NCI-H345 (cell line): ENCODE measurements around the gene ERC1.
"Not testable (repeated sequence)": the region's sequence is repeated elsewhere in the genome, so short reads cannot be mapped to it uniquely, and the experiment has no call there.

Experiments
- DNase-seq: peaks from one replicate; lab custom pipeline; 2025; lab: John Stamatoyannopoulos, UW

Gene ERC1

DNA sequence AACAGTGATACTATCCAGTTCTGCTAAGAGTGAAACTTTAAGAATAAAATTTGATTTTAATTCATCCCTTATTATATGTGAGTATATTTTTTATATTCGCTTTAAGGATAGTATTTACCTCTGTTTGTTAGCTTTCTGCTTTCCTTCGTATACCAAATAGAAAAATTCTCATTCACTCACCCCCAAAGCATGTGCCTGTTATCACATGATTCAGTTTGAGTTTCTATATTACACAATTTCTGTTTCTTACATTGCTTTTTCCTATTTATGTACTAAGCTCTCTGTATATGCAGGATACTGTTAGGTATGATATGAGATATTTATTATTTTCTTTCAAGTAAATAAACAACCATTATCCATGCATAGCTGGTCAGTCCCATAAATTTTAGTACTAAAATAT, 328.2 kb downstream of the ERC1 start:
- DNase-seq = no peak

GRCh38 chr12:1320021-1320420, 329.0 kb downstream of the ERC1 start:
- DNase-seq = no peak

GRCh38 chr12:1322821-1323220, 331.8 kb downstream of the ERC1 start:
- DNase-seq = no peak

GRCh38 chr12:1324099-1324498, 333.1 kb downstream of the ERC1 start:
- no peak for DNase-seq

- DNase-seq = no peak
Observed at GRCh38 chr12:1324910-1325309, 333.9 kb downstream of the ERC1 start.

- no peak for DNase-seq
Observed at GRCh38 chr12:1325666-1326065, 334.6 kb downstream of the ERC1 start.

GRCh38 chr12:1326258-1326657, 335.2 kb downstream of the ERC1 start:
- no peak for DNase-seq

GRCh38 chr12:1328391-1328790, 337.4 kb downstream of the ERC1 start:
- DNase-seq = no peak

DNA sequence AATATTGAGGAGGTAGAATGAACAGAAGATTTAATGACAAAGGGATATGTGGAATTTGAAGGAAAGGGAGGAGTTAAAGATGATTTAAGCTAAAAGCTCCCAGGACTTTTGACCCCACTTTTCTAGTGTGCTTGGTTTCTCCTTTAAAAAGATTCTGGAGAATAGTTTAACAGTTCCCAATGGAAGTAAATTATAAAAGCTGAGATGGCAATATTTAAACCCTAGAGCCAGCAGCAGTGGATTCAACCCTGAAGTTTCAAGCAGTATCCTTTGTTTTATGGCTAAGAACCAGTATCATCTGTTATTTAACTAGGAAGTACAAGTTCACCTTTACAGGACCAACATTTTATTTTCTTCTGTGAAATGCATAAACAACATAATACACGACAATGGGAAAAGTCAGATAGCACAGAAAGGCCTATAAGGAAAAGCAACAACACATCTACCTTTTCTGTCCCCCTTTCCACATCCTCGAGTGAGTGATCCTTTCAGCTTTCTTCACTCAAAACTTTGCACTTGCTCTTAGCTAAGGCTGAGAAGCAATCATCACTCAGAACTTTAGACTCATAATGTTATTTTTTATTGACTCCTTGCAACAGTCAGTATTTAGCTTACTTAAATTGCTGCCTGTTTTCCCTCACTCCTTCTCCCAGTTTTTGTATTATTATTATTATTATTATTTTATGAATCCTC, 338.9 kb downstream of the ERC1 start:
- DNase-seq = no peak

DNA sequence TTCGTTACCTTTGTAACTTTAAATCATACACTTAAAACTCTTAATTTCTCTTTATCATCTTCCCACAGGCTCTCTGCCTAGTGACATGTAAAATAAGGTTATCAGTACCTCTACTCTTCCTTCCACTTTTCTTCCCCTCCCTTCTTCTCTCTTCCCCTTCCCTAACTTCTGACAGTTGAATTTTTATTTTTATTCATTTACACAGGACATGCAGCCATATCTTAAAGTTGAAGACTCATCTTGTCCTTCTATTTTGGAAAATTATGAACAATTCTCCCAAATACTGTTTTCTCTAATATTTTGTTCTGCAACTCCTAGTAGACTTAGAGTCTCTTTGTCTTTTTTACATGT, 339.4 kb downstream of the ERC1 start:
- no peak for DNase-seq

DNA sequence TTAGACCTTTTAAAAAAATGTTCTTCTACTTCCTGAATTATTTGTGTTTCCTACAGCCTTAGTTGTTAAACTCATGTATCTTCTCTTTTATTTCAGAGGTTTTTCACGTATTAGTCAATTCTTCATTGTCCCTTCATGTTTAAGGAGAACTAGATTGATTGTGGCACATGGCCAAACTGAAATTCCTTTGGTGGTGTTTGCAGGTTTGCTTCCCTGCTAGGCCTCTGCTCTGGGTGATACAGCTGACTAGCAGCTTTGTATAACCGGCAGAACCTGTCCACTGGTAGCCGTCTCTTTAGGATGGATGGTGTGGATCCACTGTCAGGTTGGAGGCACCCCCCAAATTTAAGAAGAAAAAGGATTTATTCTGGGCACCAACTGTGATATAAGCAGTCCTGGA, 341.3 kb downstream of the ERC1 start:
- no peak for DNase-seq

DNA sequence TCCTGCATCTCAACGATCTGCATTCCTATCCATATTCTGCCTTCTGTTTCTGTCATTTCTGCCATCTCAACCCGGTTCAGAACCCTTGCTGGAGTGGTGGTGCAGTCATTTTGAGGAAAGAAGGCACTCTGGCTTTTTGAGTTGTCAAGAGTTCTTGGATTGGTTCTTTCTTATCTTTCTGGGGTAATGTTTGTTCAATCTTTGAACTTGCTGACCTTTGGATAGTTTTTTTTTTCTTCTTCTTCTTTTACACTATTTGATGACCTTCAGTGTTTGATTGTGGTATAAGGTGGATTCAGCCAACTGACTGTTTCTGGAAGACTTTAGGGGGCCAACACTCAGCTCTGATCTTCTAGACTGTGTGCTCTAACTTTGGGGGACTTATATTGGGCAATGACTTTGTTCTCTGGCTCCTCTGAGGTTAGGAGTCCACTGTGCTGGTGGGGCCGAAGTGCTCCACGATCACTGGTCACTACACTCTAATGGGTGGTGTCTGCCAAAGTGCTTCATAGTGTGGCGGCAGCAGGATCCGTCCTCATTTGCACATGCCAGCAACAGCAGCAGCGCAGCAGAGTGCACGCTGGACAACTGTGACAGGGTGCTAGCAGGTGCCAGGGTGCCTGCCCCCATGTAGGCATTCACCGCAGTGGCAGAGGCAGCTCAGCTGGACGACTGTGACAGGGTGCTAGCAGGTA, 347.6 kb downstream of the ERC1 start:
- no peak for DNase-seq

DNA sequence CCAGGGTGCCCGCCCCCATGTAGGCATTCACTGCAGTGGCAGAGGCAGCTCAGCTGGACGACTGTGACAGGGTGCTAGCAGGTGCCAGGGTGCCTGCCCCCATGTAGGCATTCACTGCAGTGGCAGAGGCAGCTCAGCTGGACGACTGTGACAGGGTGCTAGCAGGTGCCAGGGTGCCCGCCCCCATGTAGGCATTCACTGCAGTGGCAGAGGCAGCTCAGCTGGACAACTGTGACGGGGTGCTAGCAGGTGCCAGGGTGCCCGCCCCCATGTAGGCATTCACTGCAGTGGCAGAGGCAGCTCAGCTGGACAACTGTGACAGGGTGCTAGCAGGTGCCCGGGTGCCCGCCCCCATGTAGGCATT, 348.1 kb downstream of the ERC1 start:
- not testable (repeated sequence) for DNase-seq

- DNase-seq = no peak
Observed at GRCh38 chr12:1339618-1340319, 348.7 kb downstream of the ERC1 start.

- DNase-seq = not testable (repeated sequence)
Observed at GRCh38 chr12:1341270-1341669, 350.2 kb downstream of the ERC1 start.

DNA sequence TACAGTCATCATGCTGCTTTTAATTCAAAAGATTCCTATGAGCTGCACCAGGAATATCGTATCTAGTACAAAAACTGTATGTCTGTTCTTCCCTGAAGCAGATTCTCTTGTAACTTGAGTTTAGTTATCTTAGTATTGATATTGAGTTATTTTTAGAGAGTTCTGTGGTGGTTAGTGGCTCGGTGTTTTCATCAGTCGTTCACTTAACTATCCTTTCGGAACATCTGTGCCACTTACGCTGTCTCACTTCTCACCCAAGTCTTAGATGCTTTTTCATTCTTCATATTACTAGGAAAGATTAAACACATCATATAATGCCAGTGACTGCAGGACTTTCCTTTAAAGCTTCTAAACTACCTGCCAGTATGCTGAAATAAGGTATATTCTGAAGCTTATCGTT, 352.4 kb downstream of the ERC1 start:
- no peak for DNase-seq

GRCh38 chr12:1344245-1344644, 353.2 kb downstream of the ERC1 start:
- no peak for DNase-seq

- no peak for DNase-seq
Observed at GRCh38 chr12:1346126-1346525, 355.1 kb downstream of the ERC1 start.

DNA sequence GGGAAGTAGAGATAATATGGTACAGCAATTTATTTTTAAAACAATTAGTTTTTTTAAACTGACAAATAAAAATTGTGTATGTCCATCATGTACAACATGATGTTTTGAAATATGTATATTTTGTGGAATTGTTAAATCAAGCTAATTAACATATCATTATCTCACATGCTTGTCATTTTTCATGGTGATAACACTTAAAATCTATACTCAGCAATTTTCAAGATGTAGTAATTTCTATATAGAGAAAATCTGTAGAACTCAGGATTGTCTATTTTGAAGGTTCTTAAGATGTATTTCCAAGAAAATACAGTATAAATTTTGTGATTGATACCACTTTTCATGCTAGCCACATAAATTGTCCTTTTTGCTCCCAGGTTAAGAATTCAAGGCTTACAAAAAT, 356.3 kb downstream of the ERC1 start:
- no peak for DNase-seq

DNA sequence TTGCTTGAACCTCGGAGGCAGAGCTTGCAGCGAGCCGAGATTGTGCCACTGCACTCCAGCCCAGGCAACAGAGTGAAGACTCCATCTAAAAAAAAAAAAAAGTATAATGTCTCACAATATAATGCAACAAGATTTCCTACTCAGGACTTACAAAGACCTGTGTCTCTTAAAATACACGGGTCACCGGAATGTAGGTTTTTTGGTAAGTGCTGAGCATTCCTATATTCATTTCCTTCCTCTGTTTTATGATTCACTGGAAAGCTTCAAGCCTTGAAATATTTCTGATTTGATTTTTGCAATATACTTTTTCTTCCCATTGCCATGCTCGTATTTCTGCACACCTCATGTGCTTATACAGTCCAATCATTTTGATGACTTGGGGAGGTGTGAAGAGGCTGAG, 357.6 kb downstream of the ERC1 start:
- no peak for DNase-seq

GRCh38 chr12:1350055-1350933, 359.3 kb downstream of the ERC1 start:
- DNase-seq = no peak

- no peak for DNase-seq
Observed at GRCh38 chr12:1350934-1351240, 359.9 kb downstream of the ERC1 start.

DNA sequence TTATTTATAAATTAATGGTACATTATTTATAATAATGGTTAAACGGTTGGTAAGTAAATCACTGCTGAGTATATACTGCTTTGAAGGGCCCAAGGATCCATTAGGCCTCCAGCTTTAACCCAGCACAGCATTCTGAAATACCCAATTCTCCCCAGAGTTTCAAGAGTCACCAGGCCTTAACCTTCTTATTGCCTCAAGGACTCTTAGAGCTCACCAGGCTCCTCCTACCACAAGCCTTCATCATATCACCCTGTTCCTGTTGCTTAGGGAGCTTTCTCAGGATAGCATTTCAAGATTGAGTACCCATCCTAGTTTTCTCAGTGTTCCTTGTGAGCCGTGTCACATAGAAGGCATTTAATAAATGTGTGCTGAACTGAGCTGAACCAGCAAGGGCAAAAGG, 360.9 kb downstream of the ERC1 start:
- DNase-seq = no peak
